T47D (cell line): ENCODE data around the gene EVI5L.

Experiments
- DNase-seq, 2 experiments: peaks; one replicate each; pipeline versions ENCODE4 v3.0.0 to v3.0.0-alpha.2; 2011 to 2012; ENCODE audit warnings: low read depth in 1 of 2, low spot score in 1 of 2
- JUND ChIP-seq: IDR thresholded peaks from 2 replicates; pipeline ENCODE4 v1.6.1; 2012; ENCODE audit warnings: low read depth
- in situ Hi-C: cut with HindIII; loops from 2 replicates; pipeline ENCODE4 v1.10.0; 2016; ENCODE audit warnings: low sequenced_read_pairs, low pct_unique_long_range_greater_than_20kb

The EVI5L gene

GRCh38 chr19:7842661-7843294 is 12.8 kb downstream of the EVI5L start:
- no peak for TF ChIP-seq JUND
- in situ Hi-C loops, result no loop called here
- no peak for DNase-seq

GRCh38 chr19:7843521-7843920 is 13.5 kb downstream of the EVI5L start:
- in situ Hi-C loops, result no loop called here
- no peak for DNase-seq
- no peak for TF ChIP-seq JUND

DNA sequence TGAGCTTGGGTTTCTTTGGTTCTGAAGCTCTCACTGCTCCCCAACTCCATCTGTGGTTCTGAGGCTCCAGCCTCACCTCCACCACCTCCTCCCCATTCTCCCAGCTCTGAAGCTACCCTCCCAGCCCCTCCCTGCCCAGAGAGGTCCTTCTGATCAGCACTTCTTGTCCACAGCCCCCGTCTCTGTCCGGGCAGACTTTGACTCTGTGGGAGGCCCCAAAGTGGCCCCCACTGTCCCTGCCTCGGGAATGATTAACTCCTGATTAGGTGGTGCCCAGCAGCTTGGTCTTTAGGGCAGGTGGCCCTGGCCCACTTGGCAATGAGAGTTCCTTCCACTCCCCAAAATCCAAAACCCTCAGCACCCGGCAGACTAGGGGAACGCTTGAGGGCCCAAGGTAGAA is 14.4 kb downstream of the EVI5L start:
- DNase-seq, result no peak
- in situ Hi-C loops, result no loop called here
- no peak for TF ChIP-seq JUND

DNA sequence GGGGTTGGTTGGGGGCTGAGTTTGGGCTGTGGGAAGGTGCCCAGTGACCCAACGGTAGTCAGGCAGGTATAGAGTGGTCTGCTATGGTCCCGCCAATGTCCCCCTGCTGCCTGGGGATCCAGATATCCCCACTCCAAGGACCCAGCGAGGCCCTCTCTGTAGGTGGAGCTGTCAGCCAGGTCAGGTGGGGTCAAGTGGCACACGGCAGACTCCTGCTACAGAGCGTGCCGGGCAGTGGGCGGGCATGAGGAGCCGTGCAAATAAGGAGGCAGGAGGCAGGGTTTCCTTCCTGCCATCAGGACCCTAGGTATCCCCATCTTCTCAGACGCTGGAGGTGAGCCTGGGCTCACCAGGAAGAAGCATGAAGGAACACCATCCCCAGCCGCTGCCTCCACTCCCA is 14.9 kb downstream of the EVI5L start:
- no peak for TF ChIP-seq JUND
- in situ Hi-C loops, result no loop called here
- no peak for DNase-seq

DNA sequence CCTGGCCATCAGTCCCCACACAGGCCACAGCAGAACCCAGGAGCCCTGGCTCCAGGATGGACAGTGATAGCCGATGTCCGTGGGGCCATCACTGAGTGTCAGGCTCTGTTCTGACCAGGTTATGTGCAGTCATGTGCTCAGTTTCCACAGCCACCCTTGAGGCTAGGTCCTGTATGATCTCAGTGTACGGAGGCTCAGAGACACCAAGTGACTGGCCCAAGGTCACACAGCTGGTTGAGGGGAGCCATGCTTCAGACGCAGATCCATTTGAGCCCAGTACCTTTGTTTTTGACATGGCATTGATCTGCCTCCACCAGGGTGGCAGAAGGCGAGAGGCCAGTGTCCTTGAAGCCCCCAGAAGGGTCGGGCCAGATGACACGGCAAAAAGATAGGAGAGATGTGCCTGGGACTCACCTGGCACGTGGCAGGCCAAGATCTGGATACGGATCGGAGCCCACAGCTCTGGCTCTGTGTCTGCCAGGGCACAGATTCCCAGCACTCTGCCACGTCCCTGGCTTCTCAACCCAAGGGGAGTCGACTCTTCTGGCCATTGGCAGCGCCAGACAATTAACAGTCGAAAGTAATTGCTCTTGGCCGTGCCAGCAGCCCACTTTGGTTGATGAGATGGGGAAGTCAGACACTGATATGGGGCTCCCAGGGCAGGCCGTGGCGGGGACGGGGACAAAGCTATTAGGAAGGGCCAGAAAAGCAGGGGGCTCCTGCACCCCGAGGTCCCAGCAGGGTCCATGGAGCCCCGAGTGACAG is 15.6 kb downstream of the EVI5L start:
- no peak for DNase-seq
- TF ChIP-seq JUND, result no peak
- in situ Hi-C loops, result no loop called here

- no peak for DNase-seq
- in situ Hi-C loops, result no loop called here
- TF ChIP-seq JUND, result no peak
These were observed 16.2 kb downstream of the EVI5L start for GRCh38 chr19:7846155-7846646.

GRCh38 chr19:7847664-7848063 is 17.6 kb downstream of the EVI5L start:
- in situ Hi-C loops, result no loop called here
- DNase-seq, result no peak
- TF ChIP-seq JUND, result no peak

DNA sequence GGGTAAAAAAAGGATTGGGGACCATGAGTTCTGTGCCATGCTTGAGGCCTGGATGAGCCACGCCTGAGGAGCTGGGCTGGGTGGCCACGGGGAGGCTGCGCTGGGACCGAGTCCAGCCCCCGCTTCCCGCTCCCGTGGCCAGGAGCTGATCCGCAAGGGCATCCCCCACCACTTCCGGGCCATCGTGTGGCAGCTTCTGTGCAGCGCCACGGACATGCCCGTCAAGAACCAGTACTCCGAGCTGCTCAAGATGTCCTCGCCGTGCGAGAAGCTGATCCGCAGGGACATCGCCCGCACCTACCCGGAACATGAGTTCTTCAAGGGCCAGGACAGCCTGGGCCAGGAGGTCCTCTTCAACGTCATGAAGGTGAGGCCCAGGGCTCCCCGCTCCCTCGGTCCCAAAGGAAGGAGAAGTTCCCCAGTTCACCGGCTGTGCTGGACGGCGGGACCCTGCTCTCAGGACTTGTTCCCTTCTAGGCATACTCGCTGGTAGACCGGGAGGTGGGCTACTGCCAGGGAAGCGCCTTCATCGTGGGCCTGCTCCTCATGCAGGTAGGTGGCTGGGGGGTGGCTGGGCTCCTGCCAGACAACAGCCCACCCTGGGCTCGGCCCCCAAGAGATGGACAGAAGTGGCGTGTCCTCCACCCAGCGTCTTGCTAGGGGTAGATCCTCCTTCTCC is 18.9 kb downstream of the EVI5L start:
- in situ Hi-C loops, result no loop called here
- DNase-seq, result no peak
- TF ChIP-seq JUND, result no peak

GRCh38 chr19:7849631-7849999 is 19.6 kb downstream of the EVI5L start:
- in situ Hi-C loops, result no loop called here
- DNase-seq, result no peak
- TF ChIP-seq JUND, result no peak

DNA sequence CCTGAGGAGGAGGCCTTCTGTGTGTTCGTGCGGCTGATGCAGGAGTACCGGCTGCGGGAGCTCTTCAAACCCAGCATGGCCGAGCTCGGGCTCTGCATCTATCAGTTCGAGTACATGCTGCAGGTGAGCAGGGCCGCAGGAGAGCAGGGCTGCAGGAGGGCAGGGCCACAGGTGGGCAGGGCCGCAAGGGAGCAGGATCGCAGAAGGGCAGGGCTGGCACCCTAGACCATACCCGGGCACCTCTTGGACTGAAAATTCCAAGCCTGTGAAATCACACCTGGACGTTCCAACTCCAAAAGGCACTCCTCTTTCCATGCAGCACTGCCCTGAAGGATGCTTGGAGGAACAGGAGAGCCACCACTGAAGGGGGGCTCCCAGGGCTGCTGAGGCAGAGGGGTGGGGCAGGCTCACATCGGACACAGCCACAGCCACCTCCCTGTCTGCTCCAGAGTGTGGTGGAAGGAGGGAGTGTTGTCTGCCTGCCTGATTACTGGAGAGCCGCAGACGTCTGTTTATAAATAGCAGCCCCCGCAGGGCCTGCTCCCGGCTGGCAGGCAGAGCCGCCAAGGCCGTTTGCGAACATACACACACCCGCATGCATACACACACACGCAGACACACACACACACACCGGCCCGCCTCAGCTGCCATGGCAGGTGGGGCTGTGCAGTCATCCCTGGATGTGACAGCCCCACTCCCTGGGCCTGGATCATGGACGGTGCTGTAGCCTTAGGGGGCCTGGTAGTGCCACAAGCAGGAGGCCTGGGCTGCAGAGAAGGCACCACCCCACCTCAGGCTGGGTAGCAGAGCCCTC is 20.2 kb downstream of the EVI5L start:
- DNase-seq, result peak in 1 of 2 experiments; percentile 58
- in situ Hi-C loops, result no loop called here
- no peak for TF ChIP-seq JUND

- no peak for DNase-seq
- no peak for TF ChIP-seq JUND
- in situ Hi-C loops, result no loop called here
These were observed 21.1 kb downstream of the EVI5L start for GRCh38 chr19:7850945-7851622.

DNA sequence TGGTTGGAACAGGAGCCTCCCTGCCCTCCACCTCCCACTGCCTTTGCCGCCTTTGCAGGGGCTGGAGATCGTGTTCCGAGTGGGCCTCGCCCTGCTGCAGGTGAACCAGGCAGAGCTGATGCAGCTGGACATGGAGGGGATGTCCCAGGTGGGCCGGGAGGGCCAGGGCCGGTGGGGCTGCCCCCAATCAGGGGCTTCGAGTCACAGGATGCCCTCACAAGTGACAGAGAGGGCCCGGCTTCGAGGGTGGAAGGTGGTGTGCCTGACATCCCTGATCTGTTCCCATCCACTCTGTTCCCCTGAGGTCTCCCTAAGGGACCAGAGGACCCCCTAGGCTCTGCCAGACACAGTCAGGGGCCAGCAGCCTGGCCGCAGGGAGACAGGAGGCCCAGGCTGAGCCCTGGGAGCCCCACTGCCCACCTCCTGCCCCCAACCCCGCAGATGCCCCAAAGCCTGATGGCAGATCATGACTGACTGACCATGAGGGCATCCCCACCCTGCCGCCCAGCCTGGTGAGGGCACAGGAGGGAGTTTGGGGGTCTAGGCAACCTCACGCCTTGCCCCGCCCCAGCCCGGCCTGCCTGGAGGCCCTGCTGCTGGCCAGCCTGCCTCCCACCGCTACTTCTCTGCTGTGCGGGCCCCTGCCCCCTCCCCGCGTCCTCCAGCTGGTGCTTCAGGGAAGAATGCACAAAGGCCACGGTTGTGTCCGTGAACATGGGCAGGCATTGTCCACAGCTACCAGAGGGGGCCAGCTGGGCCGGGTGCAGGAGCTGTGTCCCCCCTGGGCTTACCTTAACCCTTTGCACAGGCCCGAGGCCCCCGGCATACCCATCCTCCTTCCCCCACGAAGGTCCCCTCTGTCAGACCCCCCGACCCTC is 21.8 kb downstream of the EVI5L start:
- in situ Hi-C loops, result no loop called here
- DNase-seq, result no peak
- TF ChIP-seq JUND, result no peak
